Liver (tissue), 4 donors: ENCODE data around the gene GRAMD2B. TPM values are rescaled to one million over a fixed set of nuclear protein-coding genes. Genes with fewer than 3 reads are reported as not detected.

Source experiments
- polyA plus RNA-seq, 2 donors: library from polyadenylated mRNA; stranded (reverse) in 1 of 2; unstranded in 1 of 2; fragments of 200-250 nt in 1 of 2; fragments of >200 nt in 1 of 2; fragmentation: Nextera tagmentation in 1 of 2; extraction: Ambion mirVana in 1 of 2; gene quantifications; one replicate each; pipeline versions ENCODE4 v1.2.1 to v1.2.3, GENCODE V29; 2013 to 2015
- total RNA-seq, 2 donors: library from RNA; depleted of rRNA; stranded (reverse); fragments of >200 nt; gene quantifications; one replicate each; pipeline ENCODE4 v1.2.3, GENCODE V29; 2014
- donor health status: healthy.
- donor health status: healthy.
- donor health status: healthy.

GRAMD2B gene
- total and polyA plus RNA-seq, 4 donors: 6.5 to 24.1 (median 13.5) TPM

Other genes with a start within 250 kb of the GRAMD2B start
- gene ALDH7A1, start 171.8 kb downstream of the GRAMD2B start, total RNA-seq: 10 to 100 TPM; 47.7 to 64.8 TPM
- gene ALDH7A1, start 171.8 kb downstream of the GRAMD2B start, polyA plus RNA-seq: 10 to 100 TPM; 52.1 to 86.9 TPM
- gene PHAX, start 177.5 kb downstream of the GRAMD2B start, total RNA-seq: 10 to 100 TPM; 19.8 to 30.3 TPM
- 10 to 100 TPM; 10.3 to 32.6 TPM for gene PHAX, start 177.5 kb downstream of the GRAMD2B start, polyA plus RNA-seq